ENCODE results near the gene LY6G5C. TPM values are rescaled to one million over a fixed set of nuclear protein-coding genes. Genes with fewer than 3 reads are reported as not detected.
A peak's percentile ranks its signal among the peaks of the same experiment; 100 is the strongest.

LY6G5C gene
- total and polyA plus RNA-seq, 2 donors (not counting 1 experiment from before 2014, with no cell fraction given), result 0.83 to 2.0 TPM

DNA sequence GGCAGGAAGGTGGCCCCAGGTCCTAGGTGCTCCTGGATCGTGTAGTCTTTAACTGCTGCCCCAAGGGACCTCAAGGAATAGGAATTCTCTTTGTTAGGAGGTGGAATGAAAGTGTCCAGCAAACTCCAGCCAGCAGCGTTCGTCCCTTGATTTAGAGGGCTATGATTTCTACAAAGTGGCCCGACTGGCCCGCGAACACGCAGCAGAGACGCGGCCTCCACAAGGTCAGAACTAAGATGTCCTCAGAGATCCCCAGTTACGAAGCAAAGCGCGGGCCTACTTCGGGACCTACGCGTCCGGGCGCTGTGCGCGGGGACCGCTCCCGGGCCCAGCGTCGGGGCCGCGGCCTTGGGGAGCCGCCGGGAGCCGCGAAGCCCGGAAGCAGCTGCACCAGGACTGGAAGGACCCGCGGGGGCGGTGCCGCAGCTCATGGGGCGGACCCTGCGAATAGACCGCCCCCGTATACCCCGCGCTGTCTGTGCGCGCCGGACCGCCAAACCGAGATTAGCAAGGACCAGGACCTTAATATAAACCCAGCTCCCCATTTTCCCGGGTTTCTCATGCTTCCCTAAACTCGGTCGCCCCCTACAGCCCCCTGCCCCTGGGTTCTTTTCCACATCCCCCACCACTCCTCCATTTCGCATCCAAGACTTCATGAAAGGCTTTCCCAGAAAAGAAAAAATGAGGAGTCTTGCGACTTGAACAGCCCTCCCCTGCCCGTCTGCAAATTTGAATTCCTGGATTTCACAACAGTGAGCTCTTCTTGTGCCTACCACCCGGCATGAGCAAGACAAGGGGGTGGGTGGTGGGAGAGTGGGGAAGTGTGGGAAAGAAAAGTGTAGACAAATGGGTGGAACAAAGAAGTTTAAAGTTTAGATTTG lies 20.2 kb downstream of the LY6G5C start, which contains the start of gene C6orf47:
C6orf47 (minus strand) TSS at position 398 of the 881 bp plus-strand sequence. CDS start 831 bp downstream, outside the sequence.
- H3K4me1 ChIP-seq (ENCODE audit: control insufficient read depth, extremely low read depth, insufficient read depth, low read length), result peaks cover 22% of the 10 kb centered on the region

DNA sequence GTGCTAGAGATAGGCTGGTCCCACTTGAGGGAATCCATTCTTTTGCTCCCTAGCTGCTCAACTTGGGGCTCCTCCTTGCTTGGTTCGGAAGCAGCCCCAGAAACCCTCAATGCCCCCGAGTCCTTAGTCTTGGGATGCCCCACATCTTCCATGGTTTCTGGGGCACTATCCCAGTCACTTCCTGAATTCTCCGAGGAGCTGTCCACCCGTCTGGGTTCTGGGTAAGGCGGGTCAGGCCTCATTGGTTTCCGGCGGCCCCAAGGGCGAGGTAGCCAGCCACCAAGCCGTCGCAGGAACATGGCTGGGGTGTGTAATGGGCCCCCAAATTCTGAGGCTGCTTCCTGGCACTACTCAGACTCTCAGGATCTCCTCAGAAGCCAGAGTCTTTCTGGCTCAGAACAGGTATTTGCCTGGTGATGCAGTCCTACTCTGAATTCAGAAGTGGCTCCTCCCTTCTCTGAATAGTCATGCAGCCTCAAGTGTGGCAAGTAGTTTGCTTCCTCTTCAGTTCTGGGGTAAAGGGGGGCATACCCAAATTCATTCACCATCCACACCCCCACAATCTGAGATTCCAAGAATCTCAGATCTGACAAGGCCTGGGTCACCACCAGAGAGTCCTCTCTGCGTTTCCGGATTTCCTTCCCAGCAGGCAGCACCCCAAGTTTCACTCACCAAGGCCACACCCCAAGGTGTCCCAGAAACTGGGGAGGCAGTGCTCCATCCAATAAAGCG lies 21.1 kb downstream of the LY6G5C start:
- no peaks in the 10 kb centered on the region for H3K9me3 ChIP-seq (ENCODE audit: control insufficient read depth, insufficient read depth, low read depth, low read length)
- no peaks in the 10 kb centered on the region for H4K20me1 ChIP-seq (ENCODE audit: control insufficient read depth, extremely low read depth, insufficient read depth, low read length)
- no peak for TF ChIP-seq EZH2 (IDR thresholded peaks at IDR 0.05; ENCODE audit: low read length, missing control alignments)
- TF ChIP-seq, protein P1, sequence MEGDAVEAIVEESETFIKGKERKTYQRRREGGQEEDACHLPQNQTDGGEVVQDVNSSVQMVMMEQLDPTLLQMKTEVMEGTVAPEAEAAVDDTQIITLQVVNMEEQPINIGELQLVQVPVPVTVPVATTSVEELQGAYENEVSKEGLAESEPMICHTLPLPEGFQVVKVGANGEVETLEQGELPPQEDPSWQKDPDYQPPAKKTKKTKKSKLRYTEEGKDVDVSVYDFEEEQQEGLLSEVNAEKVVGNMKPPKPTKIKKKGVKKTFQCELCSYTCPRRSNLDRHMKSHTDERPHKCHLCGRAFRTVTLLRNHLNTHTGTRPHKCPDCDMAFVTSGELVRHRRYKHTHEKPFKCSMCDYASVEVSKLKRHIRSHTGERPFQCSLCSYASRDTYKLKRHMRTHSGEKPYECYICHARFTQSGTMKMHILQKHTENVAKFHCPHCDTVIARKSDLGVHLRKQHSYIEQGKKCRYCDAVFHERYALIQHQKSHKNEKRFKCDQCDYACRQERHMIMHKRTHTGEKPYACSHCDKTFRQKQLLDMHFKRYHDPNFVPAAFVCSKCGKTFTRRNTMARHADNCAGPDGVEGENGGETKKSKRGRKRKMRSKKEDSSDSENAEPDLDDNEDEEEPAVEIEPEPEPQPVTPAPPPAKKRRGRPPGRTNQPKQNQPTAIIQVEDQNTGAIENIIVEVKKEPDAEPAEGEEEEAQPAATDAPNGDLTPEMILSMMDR (conservative IDR thresholded peaks at IDR 0.05 in 1 of 2, IDR thresholded peaks at IDR 0.05 in 1 of 2; ENCODE audit: low read depth in 1 of 2, low read length in 2 of 2), result no peak
- H3K79me2 ChIP-seq (ENCODE audit: control insufficient read depth, insufficient read depth, low read length), result peaks cover 41% of the 10 kb centered on the region
- peaks cover 5% of the 10 kb centered on the region for H3K36me3 ChIP-seq (ENCODE audit: control insufficient read depth, insufficient read depth, low read length)
- H3K4me3 ChIP-seq (replicated peaks in 1 of 4; ENCODE audit: control extremely low read depth in 1 of 4, insufficient read depth in 1 of 4, low read depth in 3 of 4, low read length in 4 of 4), result peak overlapping the region; percentile 90 to 99 (median 96)
- H2AFZ ChIP-seq (ENCODE audit: low read length), result peak overlapping the region; percentile 5
- peak overlapping the region; percentile 87 for H3K27ac ChIP-seq (ENCODE audit: insufficient read depth, low read length)
- DNase-seq (ENCODE audit: low read depth in 2 of 2), result peak; percentile 25 to 38
- peak overlapping the region; percentile 100 for H3K4me2 ChIP-seq (ENCODE audit: extremely low read depth, insufficient read depth, low read length)
- no peaks in the 10 kb centered on the region for H3K27me3 ChIP-seq (ENCODE audit: control insufficient read depth, insufficient read depth, low read length)
- peaks cover 22% of the 10 kb centered on the region for H3K4me1 ChIP-seq (ENCODE audit: control insufficient read depth, extremely low read depth, insufficient read depth, low read length)
- peak overlapping the region; percentile 76 for H3K9ac ChIP-seq (ENCODE audit: insufficient read depth, low read length)

More for the DNA sequence above, 20.2 kb downstream of the LY6G5C start, which contains the start of gene C6orf47:
- H3K27me3 ChIP-seq (ENCODE audit: control insufficient read depth, insufficient read depth, low read length), result no peaks in the 10 kb centered on the region
- peak within 1 kb of the TSS; percentile 5 for H2AFZ ChIP-seq (ENCODE audit: low read length)
- no peak for TF ChIP-seq EZH2 (IDR thresholded peaks at IDR 0.05; ENCODE audit: low read length, missing control alignments)
- TF ChIP-seq, protein P1 (conservative IDR thresholded peaks at IDR 0.05 in 1 of 2, IDR thresholded peaks at IDR 0.05 in 1 of 2; ENCODE audit: low read depth in 1 of 2, low read length in 2 of 2), result no peak
- H3K36me3 ChIP-seq (ENCODE audit: control insufficient read depth, insufficient read depth, low read length), result peaks cover 5% of the 10 kb centered on the region
- H3K27ac ChIP-seq (ENCODE audit: insufficient read depth, low read length), result peak within 1 kb of the TSS; percentile 87
- H3K4me3 ChIP-seq (replicated peaks in 1 of 4; ENCODE audit: control extremely low read depth in 1 of 4, insufficient read depth in 1 of 4, low read depth in 3 of 4, low read length in 4 of 4), result peak within 1 kb of the TSS; percentile 90 to 99 (median 96)
- peak; percentile 78 to 79 for DNase-seq (ENCODE audit: low read depth in 2 of 2)
- no peaks in the 10 kb centered on the region for H3K9me3 ChIP-seq (ENCODE audit: control insufficient read depth, insufficient read depth, low read depth, low read length)
- H3K4me2 ChIP-seq (ENCODE audit: extremely low read depth, insufficient read depth, low read length), result peak within 1 kb of the TSS; percentile 100
- peaks cover 41% of the 10 kb centered on the region for H3K79me2 ChIP-seq (ENCODE audit: control insufficient read depth, insufficient read depth, low read length)
- H4K20me1 ChIP-seq (ENCODE audit: control insufficient read depth, extremely low read depth, insufficient read depth, low read length), result no peaks in the 10 kb centered on the region
- H3K9ac ChIP-seq (ENCODE audit: insufficient read depth, low read length), result peak within 1 kb of the TSS; percentile 76
